22Rv1 (cell line): ENCODE measurements around the gene ASB4.

Experiments used
- ZFX ChIP-seq: fragments of 450-650 bp; IDR thresholded peaks from 2 replicates; pipeline ENCODE4 v1.6.1; 2017; ENCODE audit warnings: antibody characterized with exemption, borderline replicate concordance
- TF ChIP-seq, protein P1 (sequence below): fragments of 450-650 bp; IDR thresholded peaks from 2 replicates; pipeline ENCODE4 v1.5.1; 2017; ENCODE audit warnings: mild to moderate bottlenecking

DNA sequence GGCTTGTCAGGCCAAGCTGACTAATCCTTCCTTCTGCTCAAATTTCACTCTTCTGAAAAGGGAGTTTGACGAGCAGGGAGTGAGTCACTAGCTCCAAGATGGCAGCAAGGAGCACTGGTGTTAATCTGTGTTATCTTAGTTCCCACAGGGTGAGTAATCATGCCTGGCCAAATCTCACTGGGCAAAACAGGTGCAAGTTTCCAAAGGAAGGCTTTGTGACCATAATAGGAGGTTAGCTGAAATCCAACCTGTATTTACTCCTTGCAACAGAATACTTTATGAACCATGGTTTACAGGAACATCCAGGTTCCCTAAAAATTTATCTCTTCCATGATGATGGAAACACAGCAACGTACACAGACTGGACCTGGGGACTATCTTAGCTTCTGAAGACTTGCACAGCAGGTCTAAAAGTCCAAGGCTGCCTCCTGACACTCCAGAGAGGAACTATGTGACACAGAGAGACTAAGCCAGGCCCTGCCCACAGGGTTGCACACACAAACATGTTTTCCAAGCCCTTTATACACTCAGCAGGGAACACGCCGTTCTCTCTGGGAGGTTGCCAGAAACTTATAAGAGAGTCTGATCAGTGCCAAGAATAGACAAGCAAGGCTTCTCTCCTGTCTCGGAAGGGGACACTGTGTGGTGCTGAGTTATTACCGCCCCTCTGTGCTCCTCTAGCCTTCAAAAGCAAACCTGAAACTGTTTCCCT, 64.2 kb downstream of the ASB4 start:
- TF ChIP-seq, protein P1, sequence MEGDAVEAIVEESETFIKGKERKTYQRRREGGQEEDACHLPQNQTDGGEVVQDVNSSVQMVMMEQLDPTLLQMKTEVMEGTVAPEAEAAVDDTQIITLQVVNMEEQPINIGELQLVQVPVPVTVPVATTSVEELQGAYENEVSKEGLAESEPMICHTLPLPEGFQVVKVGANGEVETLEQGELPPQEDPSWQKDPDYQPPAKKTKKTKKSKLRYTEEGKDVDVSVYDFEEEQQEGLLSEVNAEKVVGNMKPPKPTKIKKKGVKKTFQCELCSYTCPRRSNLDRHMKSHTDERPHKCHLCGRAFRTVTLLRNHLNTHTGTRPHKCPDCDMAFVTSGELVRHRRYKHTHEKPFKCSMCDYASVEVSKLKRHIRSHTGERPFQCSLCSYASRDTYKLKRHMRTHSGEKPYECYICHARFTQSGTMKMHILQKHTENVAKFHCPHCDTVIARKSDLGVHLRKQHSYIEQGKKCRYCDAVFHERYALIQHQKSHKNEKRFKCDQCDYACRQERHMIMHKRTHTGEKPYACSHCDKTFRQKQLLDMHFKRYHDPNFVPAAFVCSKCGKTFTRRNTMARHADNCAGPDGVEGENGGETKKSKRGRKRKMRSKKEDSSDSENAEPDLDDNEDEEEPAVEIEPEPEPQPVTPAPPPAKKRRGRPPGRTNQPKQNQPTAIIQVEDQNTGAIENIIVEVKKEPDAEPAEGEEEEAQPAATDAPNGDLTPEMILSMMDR = no peak
- no peak for TF ChIP-seq ZFX
